ENCODE data around the gene CALHM4.
A peak's percentile ranks its signal among the peaks of the same experiment; 100 is the strongest.

The CALHM4 gene

GRCh38 chr6:116557893-116558292 lies 4.3 kb downstream of the CALHM4 start:
- Mint-ChIP-seq H3K27ac (peak overlapping the region in 1 of 3 experiments; percentile 51), H3K9me3 (no peaks in the 10 kb centered on the region), H3K36me3 (ENCODE audit: low read depth) (no peaks in the 10 kb centered on the region), H3K4me1 (peaks cover 11% of the 10 kb centered on the region), H3K4me3 (no peak overlapping the region), H3K27me3 (ENCODE audit: low read depth) (no peaks in the 10 kb centered on the region)
- TF ChIP-seq CTCF (IDR thresholded peaks at IDR 0.05; ENCODE audit: unreplicated experiment in 3 of 3): no peak

GRCh38 chr6:116560130-116560529 lies 6.6 kb downstream of the CALHM4 start:
- no peaks in the 10 kb centered on the region for H3K36me3 Mint-ChIP-seq (ENCODE audit: low read depth)
- no peaks in the 10 kb centered on the region for H3K9me3 Mint-ChIP-seq
- H3K27me3 Mint-ChIP-seq (ENCODE audit: low read depth): no peaks in the 10 kb centered on the region
- no peak overlapping the region for H3K27ac Mint-ChIP-seq
- peaks cover 11% of the 10 kb centered on the region for H3K4me1 Mint-ChIP-seq
- TF ChIP-seq CTCF (IDR thresholded peaks at IDR 0.05; ENCODE audit: unreplicated experiment in 3 of 3): no peak
- H3K4me3 Mint-ChIP-seq: no peak overlapping the region

GRCh38 chr6:116561377-116562018 lies 7.9 kb downstream of the CALHM4 start:
- peak overlapping the region; percentile 49 to 60 (median 57) for H3K4me3 Mint-ChIP-seq
- H3K36me3 Mint-ChIP-seq (ENCODE audit: low read depth): no peaks in the 10 kb centered on the region
- peak; percentile 88 to 95 (median 89) for TF ChIP-seq CTCF (IDR thresholded peaks at IDR 0.05; ENCODE audit: unreplicated experiment in 3 of 3)
- H3K9me3 Mint-ChIP-seq: no peaks in the 10 kb centered on the region
- H3K4me1 Mint-ChIP-seq: peaks cover 11% of the 10 kb centered on the region
- no peaks in the 10 kb centered on the region for H3K27me3 Mint-ChIP-seq (ENCODE audit: low read depth)
- H3K27ac Mint-ChIP-seq: peak overlapping the region in 2 of 3 experiments; percentile 30 to 64

- H3K9me3 Mint-ChIP-seq: no peaks in the 10 kb centered on the region
- H3K27me3 Mint-ChIP-seq (ENCODE audit: low read depth): peaks cover 3% of the 10 kb centered on the region
- no peak for TF ChIP-seq CTCF (IDR thresholded peaks at IDR 0.05; ENCODE audit: unreplicated experiment in 3 of 3)
Measured at GRCh38 chr6:116562019-116562403, 8.5 kb downstream of the CALHM4 start.

GRCh38 chr6:116562614-116563013 lies 9.1 kb downstream of the CALHM4 start:
- H3K27ac Mint-ChIP-seq: peak overlapping the region; percentile 57 to 80 (median 75)
- no peak for TF ChIP-seq CTCF (IDR thresholded peaks at IDR 0.05; ENCODE audit: unreplicated experiment in 3 of 3)
- no peak overlapping the region for H3K4me3 Mint-ChIP-seq

More at GRCh38 chr6:116562019-116562403, 8.5 kb downstream of the CALHM4 start:
- Mint-ChIP-seq H3K36me3 (ENCODE audit: low read depth) (no peaks in the 10 kb centered on the region), H3K27ac (no peak overlapping the region), H3K4me3 (no peak overlapping the region), H3K4me1 (peaks cover 11% of the 10 kb centered on the region)

GRCh38 chr6:116563830-116564229 lies 10.3 kb downstream of the CALHM4 start:
- Mint-ChIP-seq H3K4me3 (peak overlapping the region in 1 of 3 experiments; percentile 26), H3K36me3 (ENCODE audit: low read depth) (no peaks in the 10 kb centered on the region), H3K27ac (no peak overlapping the region), H3K27me3 (ENCODE audit: low read depth) (peaks cover 4% of the 10 kb centered on the region), H3K4me1 (peaks cover 7% of the 10 kb centered on the region), H3K9me3 (no peaks in the 10 kb centered on the region)
- TF ChIP-seq CTCF (IDR thresholded peaks at IDR 0.05; ENCODE audit: unreplicated experiment in 3 of 3): no peak

More at GRCh38 chr6:116562614-116563013, 9.1 kb downstream of the CALHM4 start:
- no peaks in the 10 kb centered on the region for H3K36me3 Mint-ChIP-seq (ENCODE audit: low read depth)
- no peaks in the 10 kb centered on the region for H3K9me3 Mint-ChIP-seq
- H3K27me3 Mint-ChIP-seq (ENCODE audit: low read depth): peaks cover 4% of the 10 kb centered on the region
- H3K4me1 Mint-ChIP-seq: peaks cover 10% of the 10 kb centered on the region
